Stimulated activated CD4-positive, alpha-beta T cell treated with anti-CD3 and anti-CD28 coated beads, Interleukin-1b, Interleukin-23, amount 100 ng/mL, for 24 hours (primary cell): Measurements from ENCODE around the gene EID2.

Experiments used
- DNase-seq, 4 experiments: peaks; one replicate each; pipeline ENCODE4 v3.0.0-alpha.2; 2020; ENCODE audit warnings: low read depth in 4 of 4, low spot score in 1 of 4

Gene EID2

DNA sequence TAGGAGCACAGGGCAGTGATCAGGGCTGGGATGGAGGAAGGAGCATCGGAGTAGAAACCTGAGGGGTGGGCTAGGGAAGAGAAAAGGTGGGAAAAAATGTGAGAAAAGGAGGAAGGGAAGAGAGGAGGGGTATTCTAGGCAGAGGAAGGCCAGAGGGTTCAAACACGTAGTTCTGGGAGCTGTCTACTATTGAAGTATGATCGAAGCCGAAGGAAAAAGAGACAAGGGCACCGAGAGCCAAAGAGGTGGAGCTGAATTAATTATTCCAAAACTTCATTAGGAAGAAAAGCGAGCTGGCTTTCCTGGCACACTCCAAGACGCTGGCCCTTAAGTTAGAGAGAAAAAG lies 33.4 kb downstream of the EID2 start:
- DNase-seq, result no peak

DNA sequence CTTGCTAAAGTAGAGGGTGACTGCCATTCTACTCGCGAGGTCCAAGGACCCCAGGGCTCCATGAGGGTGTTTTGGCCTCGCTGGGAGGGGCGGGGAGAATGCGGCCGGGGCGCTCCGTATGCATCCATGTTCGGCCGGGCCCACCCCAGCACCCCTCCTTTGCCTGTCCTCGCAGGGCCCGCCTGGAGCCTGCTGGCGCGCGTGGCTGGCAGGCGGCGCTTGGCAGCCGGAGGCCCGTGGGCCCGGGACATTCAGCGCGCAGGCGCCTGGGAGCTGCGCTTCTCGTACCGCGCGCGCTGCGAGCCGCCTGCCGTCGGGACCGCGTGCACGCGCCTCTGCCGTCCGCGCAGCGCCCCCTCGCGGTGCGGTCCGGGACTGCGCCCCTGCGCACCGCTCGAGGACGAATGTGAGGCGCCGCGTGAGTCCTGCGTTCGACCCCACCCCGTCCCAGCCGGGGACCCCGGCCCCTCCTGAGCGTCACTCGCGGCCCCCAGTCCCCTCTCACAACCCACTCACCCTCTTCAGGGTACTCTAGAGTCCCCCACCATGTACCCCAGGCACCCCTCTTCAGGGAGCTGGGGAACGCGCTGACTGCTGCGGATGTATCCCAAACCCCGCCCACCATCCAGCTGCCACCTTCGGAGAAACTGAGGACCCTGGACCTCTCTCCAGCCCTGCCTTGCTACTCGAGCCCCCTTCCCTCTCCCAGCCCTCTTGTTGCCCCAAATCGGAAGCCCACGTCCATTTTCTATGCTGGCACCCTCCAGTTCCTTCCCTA lies 37.1 kb downstream of the EID2 start:
- DNase-seq, result peak; percentile 36 to 71 (median 58)

DNA sequence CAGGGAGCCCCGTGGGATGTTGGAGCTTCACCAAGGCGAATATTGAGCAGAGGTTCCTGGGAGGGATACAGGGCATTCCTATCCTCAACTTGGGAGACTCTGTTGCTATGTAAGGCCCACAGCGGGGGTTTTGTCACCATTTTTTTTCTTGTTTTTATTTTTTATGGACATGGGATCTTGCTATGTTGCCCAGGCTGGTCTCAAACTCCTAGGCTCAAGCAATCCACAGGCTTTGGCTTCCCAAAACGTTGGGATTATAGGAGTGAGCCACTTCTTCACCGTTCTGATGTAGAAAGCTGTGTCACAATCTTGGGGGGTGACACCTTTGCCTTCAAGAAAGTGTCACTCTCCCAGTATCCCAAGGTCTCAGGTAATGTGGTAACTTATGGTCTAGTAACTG lies 38.6 kb downstream of the EID2 start:
- no peak for DNase-seq

DNA sequence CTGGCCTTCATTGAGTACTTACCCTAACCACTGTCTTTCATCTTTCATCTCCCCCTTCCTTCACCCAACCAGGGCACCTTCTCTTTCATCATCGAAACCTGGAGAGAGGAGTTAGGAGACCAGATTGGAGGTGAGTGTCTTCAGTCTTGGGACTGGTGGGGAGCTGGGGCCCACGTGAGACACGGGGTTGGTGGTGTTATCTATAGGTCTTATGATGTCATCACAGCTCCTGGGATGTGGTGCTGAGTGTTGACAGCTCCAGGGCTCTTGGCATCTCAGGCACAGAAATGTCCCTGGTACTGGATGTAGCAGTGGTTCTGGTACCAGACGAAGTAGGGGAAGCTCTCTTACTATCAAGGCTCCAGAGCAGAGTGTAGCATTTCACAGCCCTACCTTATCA lies 39.4 kb downstream of the EID2 start:
- DNase-seq, result no peak

DNA sequence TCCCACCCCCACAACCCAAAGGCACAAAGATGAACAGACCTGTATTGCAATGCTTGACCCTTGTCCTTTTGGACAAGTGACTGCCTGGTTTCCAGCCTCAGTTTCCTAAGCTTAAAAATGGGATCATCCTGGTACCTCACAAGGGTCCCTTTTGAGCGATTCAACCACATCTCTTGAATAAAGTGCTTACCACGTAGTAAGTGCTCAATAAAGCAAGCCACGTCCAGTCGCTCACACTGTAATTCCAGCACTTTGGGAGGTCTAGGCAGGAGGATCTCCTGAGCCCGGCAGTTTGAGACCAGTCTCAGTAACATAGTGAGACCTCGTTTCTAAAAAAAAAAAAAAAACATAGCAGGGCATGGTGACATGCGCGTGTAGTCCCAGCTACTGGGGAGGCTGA lies 40.0 kb downstream of the EID2 start:
- no peak for DNase-seq

DNA sequence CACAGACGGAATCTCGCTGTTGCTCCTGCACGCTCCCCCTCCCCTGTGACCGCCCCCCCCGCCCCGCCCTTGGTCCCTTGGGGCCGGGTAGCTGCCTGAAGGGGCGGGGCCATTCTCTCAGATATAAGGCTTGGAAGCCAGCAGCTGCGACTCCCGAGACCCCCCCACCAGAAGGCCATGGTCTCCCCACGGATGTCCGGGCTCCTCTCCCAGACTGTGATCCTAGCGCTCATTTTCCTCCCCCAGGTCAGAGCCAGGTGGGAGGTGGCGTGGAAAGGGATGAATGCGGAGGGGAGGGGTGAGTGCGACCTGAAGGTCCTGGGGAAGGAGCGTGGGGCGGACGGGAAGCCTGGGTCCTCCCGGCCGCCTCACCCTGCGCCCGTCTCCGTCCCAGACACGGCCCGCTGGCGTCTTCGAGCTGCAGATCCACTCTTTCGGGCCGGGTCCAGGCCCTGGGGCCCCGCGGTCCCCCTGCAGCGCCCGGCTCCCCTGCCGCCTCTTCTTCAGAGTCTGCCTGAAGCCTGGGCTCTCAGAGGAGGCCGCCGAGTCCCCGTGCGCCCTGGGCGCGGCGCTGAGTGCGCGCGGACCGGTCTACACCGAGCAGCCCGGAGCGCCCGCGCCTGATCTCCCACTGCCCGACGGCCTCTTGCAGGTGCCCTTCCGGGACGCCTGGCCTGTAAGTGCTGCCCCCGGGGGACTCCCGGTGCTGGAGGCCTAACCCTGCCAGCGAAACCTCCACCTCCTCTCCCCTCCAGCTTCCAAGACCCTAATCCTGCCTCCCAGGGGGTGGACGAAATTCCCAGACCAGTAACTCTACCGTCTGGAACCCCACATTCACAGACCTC lies 40.9 kb downstream of the EID2 start, which contains the start of gene DLL3:
TSS of gene DLL3 (plus strand) at position 150 of the 845 bp plus-strand sequence. CDS start at position 178, 28 bp downstream.
- DNase-seq, result no peak

DNA sequence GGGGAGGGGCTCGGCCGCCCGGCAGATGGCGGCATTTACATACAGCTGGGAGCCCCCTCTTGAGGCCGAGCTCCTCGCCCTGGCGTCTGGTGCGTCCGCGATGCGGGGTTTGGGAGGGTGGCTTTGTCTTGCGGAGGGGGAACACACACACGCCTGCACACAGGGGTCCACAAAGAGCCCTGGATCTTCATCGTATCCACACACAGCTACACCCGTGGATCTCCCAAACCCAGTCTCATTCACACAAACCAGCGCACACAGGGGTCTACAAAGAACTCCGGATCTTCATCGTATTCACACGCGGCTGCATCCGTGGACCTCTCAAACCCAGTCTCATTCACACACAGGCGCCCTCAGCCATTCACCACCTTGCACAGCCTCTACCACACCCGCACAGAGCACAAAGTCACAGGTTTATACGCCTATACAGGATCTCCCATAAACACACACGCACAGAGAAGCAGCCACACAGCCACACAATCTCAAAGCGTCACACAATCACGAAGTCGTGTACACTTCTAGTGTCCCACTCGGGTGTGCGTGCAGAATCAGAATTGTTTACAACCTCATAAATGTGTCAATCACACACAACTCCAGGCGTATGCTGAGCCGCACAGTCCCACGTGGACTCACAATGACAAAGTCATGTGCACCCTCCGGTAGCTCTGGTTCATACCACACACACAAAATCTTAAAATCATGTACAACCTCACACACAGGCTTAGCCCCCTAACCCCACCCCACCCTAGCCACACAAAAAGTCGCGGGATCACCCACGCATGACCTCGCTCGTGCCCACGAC lies 41.8 kb downstream of the EID2 start:
- DNase-seq, result no peak

DNA sequence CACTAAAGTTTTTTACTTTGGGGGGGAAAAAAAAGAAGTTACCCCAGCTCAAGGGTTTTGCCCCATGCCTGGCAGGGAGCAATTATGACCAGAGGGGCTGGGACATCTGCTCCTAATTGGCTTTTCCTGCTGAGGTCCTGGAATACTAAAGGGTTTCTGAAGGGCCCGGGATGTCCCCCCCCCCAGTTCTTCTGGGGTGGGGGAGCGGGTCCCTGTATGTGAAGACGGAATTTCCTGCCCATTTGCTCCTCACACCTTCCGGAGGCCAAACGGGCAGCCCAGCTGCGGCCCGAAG lies 42.3 kb downstream of the EID2 start:
- no peak for DNase-seq

DNA sequence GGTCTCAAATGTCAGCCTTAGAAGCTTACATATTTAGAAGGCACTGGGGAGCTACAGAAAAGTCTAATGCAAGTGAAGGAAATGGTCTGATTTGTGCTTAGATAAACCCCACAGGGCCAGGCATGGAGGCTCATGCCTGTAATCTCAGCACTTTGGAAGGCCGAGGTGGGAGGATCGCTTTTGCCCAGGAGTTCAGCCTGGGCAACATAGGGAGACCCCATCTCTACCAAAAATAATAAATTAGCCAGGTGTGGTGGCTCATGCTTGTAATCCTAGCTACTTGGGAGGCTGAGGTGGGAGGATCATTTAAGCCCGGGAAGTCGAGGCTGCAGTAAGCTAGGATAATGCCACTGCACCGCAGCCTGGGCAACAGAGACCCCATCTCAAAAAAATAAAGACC lies 43.9 kb downstream of the EID2 start:
- no peak for DNase-seq

DNA sequence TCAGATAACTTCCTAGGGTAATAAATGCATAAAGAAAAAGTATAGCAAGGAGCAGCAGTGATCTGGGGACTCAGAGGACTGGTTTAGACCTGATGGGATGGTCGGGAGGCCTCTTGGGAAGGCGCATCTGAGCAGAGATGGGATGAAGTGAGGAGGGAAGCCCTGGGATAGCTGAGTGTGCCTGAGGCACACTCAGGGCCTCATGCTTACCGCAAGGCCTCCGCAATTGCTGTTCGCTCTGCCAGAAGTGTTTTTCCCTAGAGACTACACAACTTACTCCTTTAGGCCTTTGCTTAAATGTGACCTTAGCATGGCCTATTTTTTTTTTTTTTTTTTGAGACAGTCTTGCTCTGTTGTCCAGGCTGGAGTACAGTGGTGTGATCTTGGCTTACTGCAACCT lies 45.3 kb downstream of the EID2 start:
- DNase-seq, result no peak

DNA sequence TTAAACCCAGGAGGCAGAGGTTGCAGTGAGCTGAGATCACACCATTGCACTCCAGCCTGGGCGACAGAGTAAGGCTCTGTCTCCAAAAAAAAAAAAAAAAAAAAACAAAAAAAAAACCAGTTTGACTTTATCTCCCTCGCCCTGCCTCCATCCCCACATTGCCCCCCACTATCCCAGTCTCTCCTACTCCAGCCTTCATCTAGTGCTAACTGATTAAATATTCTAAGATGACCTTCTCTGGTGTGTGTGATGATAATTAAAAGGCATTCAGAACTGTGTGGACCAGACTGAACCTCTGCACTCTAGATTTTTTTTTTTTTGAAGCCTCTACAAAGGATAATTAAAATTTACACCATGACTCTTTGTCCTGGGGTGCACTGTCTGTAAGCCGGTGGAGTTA lies 47.2 kb downstream of the EID2 start:
- DNase-seq, result no peak

DNA sequence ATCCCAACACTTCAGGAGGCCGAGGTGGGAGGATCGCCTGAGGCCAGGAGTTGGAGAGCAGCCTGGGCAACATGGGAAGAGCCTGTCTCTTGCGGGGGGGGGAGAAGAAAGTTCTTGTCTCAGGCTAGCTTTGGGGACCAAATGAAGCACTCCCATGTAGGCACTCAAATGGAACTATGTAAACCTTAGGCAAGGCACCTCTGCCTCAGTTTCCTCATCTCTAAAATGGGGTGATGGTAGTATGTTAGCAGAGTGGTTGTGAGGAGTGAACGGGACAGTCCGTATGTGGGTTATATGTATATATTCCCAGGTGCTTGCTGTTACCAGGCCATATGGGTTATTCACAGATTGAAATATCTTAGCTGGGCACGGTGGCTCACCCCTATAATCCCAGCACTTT lies 47.7 kb downstream of the EID2 start:
- DNase-seq, result no peak

DNA sequence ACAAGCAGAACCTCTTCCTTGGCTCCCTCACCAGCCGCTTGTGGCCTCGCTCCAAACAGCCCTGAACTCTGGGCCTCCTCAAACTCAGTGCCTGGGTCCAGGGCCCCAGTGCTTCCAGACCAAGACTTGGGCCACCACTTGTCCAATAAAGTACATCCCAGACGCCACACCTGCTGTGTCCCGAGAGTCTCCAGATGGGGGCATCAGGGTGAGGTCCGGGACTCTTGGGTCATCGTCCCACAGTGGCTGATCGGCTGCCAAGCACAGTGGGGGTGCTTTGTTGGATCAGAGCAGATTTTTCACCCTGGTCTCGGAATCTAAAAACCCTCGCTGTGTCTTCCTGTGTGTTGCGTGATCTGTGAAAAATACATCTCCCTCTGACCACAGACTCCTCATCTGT lies 50.2 kb downstream of the EID2 start:
- no peak for DNase-seq
